GM19043 (cell line): Measurements from ENCODE around the gene CARD18.
"Not testable (repeated sequence)": the region's sequence is repeated elsewhere in the genome, so short reads cannot be mapped to it uniquely, and the experiment has no call there.

Experiments
- ATAC-seq: cut with Tn5 transposase; IDR thresholded peaks from one replicate; pipeline ENCODE4 v1.9.1; 2021; ENCODE audit warnings: low read depth; ENCODE audit not compliant: unreplicated experiment

Gene CARD18

GRCh38 chr11:105137286-105137685, 2.3 kb downstream of the CARD18 start:
- ATAC-seq, result no peak

- ATAC-seq, result no peak
These were observed 3.7 kb downstream of the CARD18 start for GRCh38 chr11:105135883-105136282.

- ATAC-seq, result no peak
These were observed 6.7 kb downstream of the CARD18 start for GRCh38 chr11:105132716-105133511.

GRCh38 chr11:105130189-105130813, 9.3 kb downstream of the CARD18 start:
- no peak for ATAC-seq

- no peak for ATAC-seq
These were observed 14.8 kb downstream of the CARD18 start for GRCh38 chr11:105124756-105125155.

GRCh38 chr11:105111145-105111944, 28.2 kb downstream of the CARD18 start:
- ATAC-seq, result no peak

- ATAC-seq, result no peak
These were observed 28.9 kb downstream of the CARD18 start for GRCh38 chr11:105110688-105111030.

- ATAC-seq, result no peak
These were observed 29.5 kb downstream of the CARD18 start for GRCh38 chr11:105109855-105110687.

GRCh38 chr11:105109321-105109720, 30.2 kb downstream of the CARD18 start:
- no peak for ATAC-seq

GRCh38 chr11:105108247-105108646, 31.3 kb downstream of the CARD18 start:
- ATAC-seq, result no peak

GRCh38 chr11:105107226-105107825, 32.2 kb downstream of the CARD18 start:
- ATAC-seq, result not testable (repeated sequence)

GRCh38 chr11:105106140-105106539, 33.4 kb downstream of the CARD18 start:
- no peak for ATAC-seq

GRCh38 chr11:105104292-105104691, 35.3 kb downstream of the CARD18 start:
- no peak for ATAC-seq

- ATAC-seq, result no peak
These were observed 36.2 kb downstream of the CARD18 start for GRCh38 chr11:105103336-105103735.

- ATAC-seq, result not testable (repeated sequence)
These were observed 37.4 kb downstream of the CARD18 start for GRCh38 chr11:105102079-105102581.

GRCh38 chr11:105100981-105101630, 38.5 kb downstream of the CARD18 start:
- ATAC-seq, result no peak

- ATAC-seq, result no peak
These were observed 39.4 kb downstream of the CARD18 start for GRCh38 chr11:105100206-105100605.

- ATAC-seq, result not testable (repeated sequence)
These were observed 40.0 kb downstream of the CARD18 start for GRCh38 chr11:105099594-105099993.
